ENCODE measurements around the gene MYO16.

The MYO16 gene

DNA sequence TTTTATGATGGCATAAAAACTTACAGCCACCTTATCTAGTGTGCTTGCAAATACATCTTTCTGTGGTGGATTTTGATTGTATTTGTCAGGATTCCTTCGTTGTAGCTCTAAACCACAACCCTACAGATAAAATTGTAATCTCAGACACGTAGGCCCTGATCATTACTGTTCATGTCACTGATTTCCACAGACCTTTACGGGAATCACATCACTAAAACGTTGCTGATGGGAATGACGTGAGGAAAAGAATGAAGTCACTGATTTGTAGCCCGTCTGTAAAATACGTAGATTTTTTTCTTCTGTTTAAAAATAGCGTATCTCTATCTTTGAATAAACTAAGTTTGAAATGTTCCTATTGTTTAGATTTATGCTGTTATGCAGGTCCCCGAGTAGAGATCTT lies 399.2 kb downstream of the MYO16 start:
- no peak for TF ChIP-seq CTCF (conservative IDR thresholded peaks at IDR 0.05; ENCODE audit: low read depth, low read length)
- DNase-seq (ENCODE audit: low read depth) = no peak
- no peak overlapping the region for H3K4me3 ChIP-seq (ENCODE audit: low read depth, low read length)

DNA sequence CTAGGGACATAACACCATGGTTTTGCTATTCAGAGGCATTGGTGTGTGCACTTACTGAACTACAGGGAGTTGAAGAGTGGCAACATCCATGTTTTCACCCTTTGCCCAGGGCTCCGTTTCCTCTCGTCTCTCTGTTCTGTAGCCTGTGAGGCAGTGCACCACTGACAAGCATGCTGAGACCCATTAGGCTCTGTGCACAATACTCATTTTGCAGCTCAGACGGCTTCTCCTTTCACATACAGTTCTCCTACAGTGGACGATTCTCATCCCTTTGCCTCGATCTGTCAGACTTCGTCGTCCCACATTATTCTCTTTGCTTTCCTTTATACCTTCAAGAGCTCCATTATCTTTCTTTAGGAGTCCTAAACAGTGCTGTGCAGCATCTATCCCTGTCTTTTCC lies 403.7 kb downstream of the MYO16 start:
- no peak for TF ChIP-seq CTCF (conservative IDR thresholded peaks at IDR 0.05; ENCODE audit: low read depth, low read length)
- no peak overlapping the region for H3K4me3 ChIP-seq (ENCODE audit: low read depth, low read length)
- DNase-seq (ENCODE audit: low read depth) = no peak

DNA sequence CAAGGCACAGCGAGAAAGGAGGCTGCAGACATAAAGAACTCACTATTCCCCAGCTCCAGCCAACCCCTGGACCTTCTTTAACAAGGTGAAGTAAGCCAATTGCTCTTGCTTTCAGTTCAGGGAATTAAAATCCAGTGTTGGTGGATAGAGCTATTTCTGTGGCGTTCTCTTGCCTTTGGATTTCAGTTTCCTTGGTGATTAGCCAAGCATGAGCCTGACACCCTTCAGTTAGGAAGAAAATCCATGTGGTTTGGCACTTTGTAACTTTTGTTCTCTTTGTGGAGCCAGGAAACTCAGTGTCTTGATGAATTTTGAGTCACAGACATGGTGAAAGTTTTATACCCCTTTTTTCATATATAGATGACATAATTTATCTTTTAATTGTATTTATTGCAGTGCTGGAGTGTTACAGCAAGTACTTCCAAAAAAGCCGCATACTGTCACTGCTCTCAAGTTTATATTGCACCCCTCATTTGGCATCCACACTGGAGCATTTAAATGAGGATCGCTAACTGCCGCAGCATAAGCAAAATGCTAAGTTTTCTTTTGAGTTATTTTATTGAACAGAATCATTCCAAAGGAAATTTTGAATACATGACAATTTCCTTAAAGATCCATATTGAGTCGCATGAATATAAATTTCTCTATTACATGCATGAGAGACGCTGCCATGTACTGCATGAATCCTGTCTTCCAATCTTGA lies 406.8 kb downstream of the MYO16 start:
- no peak overlapping the region for H3K4me3 ChIP-seq (ENCODE audit: low read depth, low read length)
- no peak for TF ChIP-seq CTCF (conservative IDR thresholded peaks at IDR 0.05; ENCODE audit: low read depth, low read length)
- DNase-seq (ENCODE audit: low read depth) = peak; percentile 3

DNA sequence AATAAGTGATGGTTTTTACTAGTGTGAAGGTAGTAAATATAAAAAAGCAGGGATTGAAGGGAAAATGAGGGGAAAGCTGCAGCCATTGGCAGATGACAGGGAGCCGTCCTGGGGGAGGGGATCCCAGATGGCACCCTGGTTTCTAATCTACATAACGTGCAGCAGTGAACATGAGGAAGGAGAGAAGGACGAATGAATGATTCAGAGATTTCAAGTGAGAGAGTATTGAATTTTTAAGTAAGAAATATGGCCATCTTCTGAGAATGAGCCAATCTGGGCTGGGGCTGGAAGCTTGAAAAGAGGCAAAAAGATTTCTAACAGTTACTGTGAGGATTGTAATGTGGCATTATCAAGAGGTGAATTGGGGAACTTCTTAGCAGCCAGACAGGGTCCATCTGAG lies 414.2 kb downstream of the MYO16 start:
- DNase-seq (ENCODE audit: low read depth) = no peak
- TF ChIP-seq CTCF (conservative IDR thresholded peaks at IDR 0.05; ENCODE audit: low read depth, low read length) = no peak

GRCh38 chr13:109055850-109056249 lies 426.4 kb downstream of the MYO16 start:
- no peak overlapping the region for H3K4me3 ChIP-seq (ENCODE audit: low read depth, low read length)
- no peak for TF ChIP-seq CTCF (conservative IDR thresholded peaks at IDR 0.05; ENCODE audit: low read depth, low read length)

More for the DNA sequence above, 414.2 kb downstream of the MYO16 start:
- H3K4me3 ChIP-seq (ENCODE audit: low read depth, low read length) = no peak overlapping the region

DNA sequence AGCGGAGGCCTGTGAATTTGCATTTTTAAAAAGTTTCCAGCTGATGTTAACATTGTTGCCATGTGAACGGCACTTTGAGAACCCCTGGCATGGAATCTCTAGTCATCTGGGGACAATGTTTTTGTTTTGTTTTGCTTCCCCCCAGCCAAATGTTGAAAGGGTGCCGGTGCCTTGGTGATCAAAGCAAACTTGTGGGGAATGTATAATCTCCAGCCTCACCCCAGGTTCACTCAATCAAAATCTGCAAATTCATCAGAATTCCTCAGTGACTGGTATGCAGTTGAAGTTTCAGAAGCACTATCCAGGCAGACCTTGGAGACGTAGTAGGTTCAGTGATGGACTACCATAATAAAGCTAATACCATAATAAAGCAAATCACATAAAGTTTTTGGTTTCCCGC lies 428.7 kb downstream of the MYO16 start:
- no peak overlapping the region for H3K4me3 ChIP-seq (ENCODE audit: low read depth, low read length)
- no peak for TF ChIP-seq CTCF (conservative IDR thresholded peaks at IDR 0.05; ENCODE audit: low read depth, low read length)
- DNase-seq (ENCODE audit: low read depth) = peak; percentile 11

More at GRCh38 chr13:109055850-109056249, 426.4 kb downstream of the MYO16 start:
- DNase-seq (ENCODE audit: low read depth) = no peak

DNA sequence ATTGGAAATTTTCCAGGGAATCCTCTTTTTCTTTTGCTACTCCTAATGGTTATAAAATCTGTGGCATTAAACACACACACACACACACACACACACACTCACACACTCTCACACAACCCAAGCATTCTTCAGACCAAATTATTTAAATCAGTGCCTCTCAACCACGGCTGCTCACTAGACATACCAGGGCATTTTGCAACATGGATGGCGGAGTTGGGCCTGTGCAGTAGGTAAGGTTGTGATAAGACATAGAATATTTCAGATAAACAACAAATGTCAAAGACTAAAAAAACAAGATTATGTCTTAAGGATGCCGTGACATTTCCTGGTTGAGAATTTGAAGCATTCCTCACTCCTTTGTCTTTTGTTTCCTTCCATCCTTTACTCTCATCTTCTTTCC lies 443.1 kb downstream of the MYO16 start:
- no peak for TF ChIP-seq CTCF (conservative IDR thresholded peaks at IDR 0.05; ENCODE audit: low read depth, low read length)
- H3K4me3 ChIP-seq (ENCODE audit: low read depth, low read length) = no peak overlapping the region
- DNase-seq (ENCODE audit: low read depth) = no peak
